ENCODE measurements around the gene MDK. TPM values are rescaled to one million over a fixed set of nuclear protein-coding genes. Genes with fewer than 3 reads are reported as not detected.
A peak's percentile ranks its signal among the peaks of the same experiment; 100 is the strongest.

Gene MDK
- total and polyA plus RNA-seq, 2 of the 13 experiments (the other 11 are each of a cell fraction or from before 2014, with no cell fraction given) = 312 to 407 TPM

GRCh38 chr11:46380340-46381047 is 975 bp upstream of the MDK start (continued):
- TF ChIP-seq ZNF407 (CRISPR knock-in tag; IDR thresholded peaks at IDR 0.05; ENCODE audit: not compliant biosample characterization) (no peak), GATAD1 (CRISPR knock-in tag; IDR thresholded peaks at IDR 0.05) (no peak; the same call in 1 of the 2 replicates), ZNF431 (CRISPR knock-in tag; IDR thresholded peaks at IDR 0.05; ENCODE audit: borderline replicate concordance, low read depth) (no peak), ZNF547 (CRISPR knock-in tag; IDR thresholded peaks at IDR 0.05) (no peak), E2F1 (CRISPR knock-in tag; IDR thresholded peaks at IDR 0.05) (0 out of 2 replicates have a peak, but pooled peaks have one; percentile 22), ZNF660 (CRISPR knock-in tag; IDR thresholded peaks at IDR 0.05; ENCODE audit: borderline replicate concordance, low read depth) (no peak), ZNF256 (CRISPR knock-in tag; conservative IDR thresholded peaks at IDR 0.05) (no peak), CHCHD3 (CRISPR knock-in tag; IDR thresholded peaks at IDR 0.05) (no peak), KDM2A (CRISPR knock-in tag; IDR thresholded peaks at IDR 0.05; ENCODE audit: borderline replicate concordance, low read depth) (peak; percentile 83; the same call in 1 of the 2 replicates), ZNF512B (CRISPR knock-in tag; IDR thresholded peaks at IDR 0.05; ENCODE audit: borderline replicate concordance) (no peak)
- TF ChIP-seq, protein P1, sequence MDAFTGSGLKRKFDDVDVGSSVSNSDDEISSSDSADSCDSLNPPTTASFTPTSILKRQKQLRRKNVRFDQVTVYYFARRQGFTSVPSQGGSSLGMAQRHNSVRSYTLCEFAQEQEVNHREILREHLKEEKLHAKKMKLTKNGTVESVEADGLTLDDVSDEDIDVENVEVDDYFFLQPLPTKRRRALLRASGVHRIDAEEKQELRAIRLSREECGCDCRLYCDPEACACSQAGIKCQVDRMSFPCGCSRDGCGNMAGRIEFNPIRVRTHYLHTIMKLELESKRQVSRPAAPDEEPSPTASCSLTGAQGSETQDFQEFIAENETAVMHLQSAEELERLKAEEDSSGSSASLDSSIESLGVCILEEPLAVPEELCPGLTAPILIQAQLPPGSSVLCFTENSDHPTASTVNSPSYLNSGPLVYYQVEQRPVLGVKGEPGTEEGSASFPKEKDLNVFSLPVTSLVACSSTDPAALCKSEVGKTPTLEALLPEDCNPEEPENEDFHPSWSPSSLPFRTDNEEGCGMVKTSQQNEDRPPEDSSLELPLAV (CRISPR knock-in tag; conservative IDR thresholded peaks at IDR 0.05; ENCODE audit: low read depth) = no peak

Measured in HepG2 (cell line).